ENCODE measurements around the gene ACAN. TPM values are rescaled to one million over a fixed set of nuclear protein-coding genes. Genes with fewer than 3 reads are reported as not detected.
A peak's percentile ranks its signal among the peaks of the same experiment; 100 is the strongest.

The ACAN gene
- total RNA-seq, 2 experiments from 2014 or later = not detected

DNA sequence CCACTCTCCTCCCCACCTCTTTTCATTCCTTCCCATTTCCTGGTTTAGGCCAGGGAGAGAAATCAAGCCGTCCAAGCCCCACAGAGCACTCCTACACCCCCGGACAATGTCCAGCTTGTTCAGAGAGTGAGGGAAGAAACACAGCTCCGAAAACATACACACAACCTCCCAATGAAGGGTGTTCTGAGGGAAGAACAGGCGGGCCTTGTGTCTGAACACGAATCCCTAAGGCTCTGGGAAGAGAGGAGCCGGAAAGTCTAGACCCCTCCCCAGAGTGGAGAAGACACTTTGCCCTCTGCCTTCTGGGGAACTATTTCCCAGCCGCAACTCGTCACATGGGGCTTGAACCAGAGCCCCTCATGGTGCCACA is 30.5 kb downstream of the ACAN start:
- Mint-ChIP-seq H3K9me3 (ENCODE audit: insufficient read depth) (no peaks in the 10 kb centered on the region), H3K27ac (no peak overlapping the region), H3K4me3 (no peak overlapping the region), H3K4me1 (ENCODE audit: low read depth) (peaks cover 4% of the 10 kb centered on the region), H3K27me3 (ENCODE audit: low read depth) (no peaks in the 10 kb centered on the region), H3K36me3 (ENCODE audit: low read depth) (no peaks in the 10 kb centered on the region)
- DNase-seq (no peak), ATAC-seq (no peak)
- CTCF ChIA-PET = no interaction called here
- POLR2A ChIA-PET = interaction anchor here (0.6 kb wide), 1 partner anchor 178 kb away, joined by 4 read pairs; no protein-coding TSS in a partner anchor

DNA sequence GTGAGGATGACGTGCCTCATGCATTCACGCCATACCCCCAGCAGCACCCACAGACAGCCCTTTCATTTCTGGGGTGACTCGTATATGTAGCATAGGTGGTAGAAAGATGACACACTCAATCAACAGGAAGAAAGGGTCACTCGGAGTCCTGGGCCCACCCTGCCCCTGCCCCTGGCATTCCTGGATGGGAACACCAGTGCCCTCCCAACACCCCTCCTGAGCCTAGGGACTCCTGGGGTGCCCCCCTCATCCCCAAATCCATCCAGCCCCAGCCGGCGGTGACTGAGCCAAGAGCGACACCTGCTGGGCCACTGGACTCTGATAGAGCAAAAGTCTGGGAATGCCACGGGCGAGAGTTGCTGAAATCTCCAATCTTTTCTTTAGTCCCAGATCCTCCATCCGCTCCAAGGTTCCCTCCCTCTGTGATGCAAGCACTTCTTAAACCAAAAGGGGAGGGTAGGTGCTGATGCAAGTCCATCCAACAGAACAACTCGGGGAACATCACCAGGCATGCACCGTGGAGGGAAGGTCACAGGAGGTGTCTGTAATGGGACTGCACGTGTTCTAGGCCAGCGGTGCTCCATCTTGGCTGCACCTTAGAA is 31.1 kb downstream of the ACAN start:
- peak; percentile 26 for DNase-seq
- no peak for ATAC-seq
- H3K27ac Mint-ChIP-seq = no peak overlapping the region
- peaks cover 4% of the 10 kb centered on the region for H3K4me1 Mint-ChIP-seq (ENCODE audit: low read depth)
- no peak overlapping the region for H3K4me3 Mint-ChIP-seq
- POLR2A ChIA-PET = interaction anchor here (0.6 to 1.3 kb wide), 2 partner anchors 178 to 210 kb away, joined by 4 read pairs; no protein-coding TSS in a partner anchor
- H3K36me3 Mint-ChIP-seq (ENCODE audit: low read depth) = no peaks in the 10 kb centered on the region
- no peaks in the 10 kb centered on the region for H3K27me3 Mint-ChIP-seq (ENCODE audit: low read depth)
- CTCF ChIA-PET = interaction anchor here (1.9 kb wide), 1 partner anchor 210 kb away, joined by 18 read pairs; no protein-coding TSS in a partner anchor
- no peaks in the 10 kb centered on the region for H3K9me3 Mint-ChIP-seq (ENCODE audit: insufficient read depth)

DNA sequence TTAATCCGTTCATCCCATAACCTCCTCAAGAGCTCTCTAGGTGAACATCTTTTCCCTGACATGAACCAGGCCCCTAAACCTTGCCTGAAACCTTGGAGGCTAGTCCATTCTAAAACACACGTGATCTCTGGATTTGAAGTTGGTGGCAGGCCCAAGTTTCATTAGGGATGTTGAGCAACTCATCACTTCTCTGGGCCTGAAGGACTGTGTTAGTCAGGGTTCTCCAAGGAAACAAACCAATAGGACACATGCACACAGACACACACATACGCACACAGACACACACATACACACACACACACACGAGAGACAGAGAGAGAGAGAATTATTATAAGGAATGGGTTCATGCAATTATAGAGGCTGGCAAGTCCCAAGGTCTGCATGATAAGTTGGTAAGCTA is 31.9 kb downstream of the ACAN start:
- ChIA-PET POLR2A (interaction anchor here (1.3 kb wide), 1 partner anchor 211 kb away, joined by 4 read pairs; no protein-coding TSS in a partner anchor), CTCF (interaction anchor here (1.5 to 1.9 kb wide), 2 partner anchors 61 to 211 kb away, joined by 3 to 18 read pairs; partner anchors contain the start of gene HAPLN3)
- Mint-ChIP-seq H3K9me3 (ENCODE audit: insufficient read depth) (no peaks in the 10 kb centered on the region), H3K27me3 (ENCODE audit: low read depth) (no peaks in the 10 kb centered on the region), H3K27ac (no peak overlapping the region), H3K4me1 (ENCODE audit: low read depth) (peaks cover 4% of the 10 kb centered on the region), H3K4me3 (no peak overlapping the region), H3K36me3 (ENCODE audit: low read depth) (no peaks in the 10 kb centered on the region)
- DNase-seq (no peak), ATAC-seq (no peak)

DNA sequence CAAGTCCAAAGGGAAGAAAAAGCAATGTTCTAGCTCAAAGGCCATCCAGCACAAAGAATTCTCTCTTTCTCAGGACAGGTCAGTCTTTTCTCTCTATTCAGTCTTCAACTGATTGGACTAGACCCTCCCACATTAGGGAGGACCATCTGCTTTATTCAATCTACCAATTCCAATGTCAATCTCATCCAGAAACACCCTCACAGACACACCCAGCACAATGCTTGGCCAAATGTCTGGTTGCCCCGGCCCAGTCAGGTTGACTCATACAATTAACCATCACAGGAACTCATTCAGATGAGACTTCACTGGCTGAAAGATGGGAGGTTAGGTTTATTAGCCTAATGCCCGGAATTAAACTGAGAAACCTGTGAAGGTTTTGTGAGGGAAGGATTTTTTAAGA is 32.4 kb downstream of the ACAN start:
- DNase-seq = no peak
- H3K27me3 Mint-ChIP-seq (ENCODE audit: low read depth) = no peaks in the 10 kb centered on the region
- H3K27ac Mint-ChIP-seq = no peak overlapping the region
- ATAC-seq = no peak
- H3K9me3 Mint-ChIP-seq (ENCODE audit: insufficient read depth) = no peaks in the 10 kb centered on the region
- H3K4me3 Mint-ChIP-seq = no peak overlapping the region
- no peaks in the 10 kb centered on the region for H3K36me3 Mint-ChIP-seq (ENCODE audit: low read depth)
- POLR2A ChIA-PET = interaction anchor here (1.3 kb wide), 1 partner anchor 211 kb away, joined by 4 read pairs; no protein-coding TSS in a partner anchor
- CTCF ChIA-PET = interaction anchor here (1.5 to 1.9 kb wide), 2 partner anchors 60 to 211 kb away, joined by 3 to 18 read pairs; partner anchors contain the start of gene HAPLN3
- H3K4me1 Mint-ChIP-seq (ENCODE audit: low read depth) = peaks cover 4% of the 10 kb centered on the region

DNA sequence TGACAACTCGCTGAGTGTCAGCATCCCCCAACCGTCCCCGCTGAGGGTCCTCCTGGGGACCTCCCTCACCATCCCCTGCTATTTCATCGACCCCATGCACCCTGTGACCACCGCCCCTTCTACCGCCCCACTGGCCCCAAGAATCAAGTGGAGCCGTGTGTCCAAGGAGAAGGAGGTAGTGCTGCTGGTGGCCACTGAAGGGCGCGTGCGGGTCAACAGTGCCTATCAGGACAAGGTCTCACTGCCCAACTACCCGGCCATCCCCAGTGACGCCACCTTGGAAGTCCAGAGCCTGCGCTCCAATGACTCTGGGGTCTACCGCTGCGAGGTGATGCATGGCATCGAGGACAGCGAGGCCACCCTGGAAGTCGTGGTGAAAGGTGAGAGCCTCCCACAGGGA is 35.4 kb downstream of the ACAN start:
- ChIA-PET POLR2A (no interaction called here), CTCF (interaction anchor here (2.1 kb wide), 1 partner anchor 214 kb away, joined by 6 read pairs; no protein-coding TSS in a partner anchor)
- no peaks in the 10 kb centered on the region for H3K27me3 Mint-ChIP-seq (ENCODE audit: low read depth)
- peaks cover 4% of the 10 kb centered on the region for H3K4me1 Mint-ChIP-seq (ENCODE audit: low read depth)
- H3K27ac Mint-ChIP-seq = no peak overlapping the region
- H3K36me3 Mint-ChIP-seq (ENCODE audit: low read depth) = no peaks in the 10 kb centered on the region
- DNase-seq (no peak), ATAC-seq (no peak)
- H3K4me3 Mint-ChIP-seq = no peak overlapping the region
- no peaks in the 10 kb centered on the region for H3K9me3 Mint-ChIP-seq (ENCODE audit: insufficient read depth)

DNA sequence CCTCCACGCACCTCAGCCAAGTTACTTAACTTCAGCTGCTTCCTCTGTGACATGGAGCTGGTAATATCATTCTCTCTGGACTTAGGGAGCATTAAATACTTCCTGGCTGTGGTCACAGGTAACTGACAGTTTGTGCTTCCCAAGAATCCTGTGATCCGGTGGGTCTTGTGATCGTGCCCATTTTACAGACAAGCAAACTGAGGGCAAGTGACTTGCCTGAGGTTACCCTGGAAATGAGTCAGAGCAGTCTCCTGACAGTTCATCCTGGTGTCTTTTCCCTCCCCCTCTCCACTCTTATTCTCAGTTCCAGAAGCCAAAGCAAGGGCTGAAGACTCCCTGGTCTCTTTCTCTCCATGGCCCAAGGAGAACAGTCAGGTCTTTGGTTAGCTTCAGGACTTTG is 35.9 kb downstream of the ACAN start:
- POLR2A ChIA-PET = no interaction called here
- no peak for DNase-seq

DNA sequence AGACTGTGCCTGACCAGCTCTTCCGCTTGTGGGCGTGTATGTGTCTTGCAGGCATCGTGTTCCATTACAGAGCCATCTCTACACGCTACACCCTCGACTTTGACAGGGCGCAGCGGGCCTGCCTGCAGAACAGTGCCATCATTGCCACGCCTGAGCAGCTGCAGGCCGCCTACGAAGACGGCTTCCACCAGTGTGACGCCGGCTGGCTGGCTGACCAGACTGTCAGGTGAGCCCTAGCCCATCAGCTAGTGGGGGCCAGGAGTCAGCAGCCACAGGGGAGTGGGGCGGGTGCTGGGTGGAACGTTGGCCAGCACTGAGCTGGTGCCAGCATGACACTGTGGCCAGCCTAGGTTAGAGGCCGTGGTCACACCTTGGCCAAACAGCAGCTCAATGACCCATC is 36.7 kb downstream of the ACAN start:
- ATAC-seq = no peak
- Mint-ChIP-seq H3K36me3 (ENCODE audit: low read depth) (no peaks in the 10 kb centered on the region), H3K27ac (no peak overlapping the region), H3K4me1 (ENCODE audit: low read depth) (peaks cover 5% of the 10 kb centered on the region), H3K27me3 (ENCODE audit: low read depth) (no peaks in the 10 kb centered on the region), H3K4me3 (no peak overlapping the region), H3K9me3 (ENCODE audit: insufficient read depth) (no peaks in the 10 kb centered on the region)
- DNase-seq = no peak
- ChIA-PET CTCF (interaction anchor here (0.7 to 2.1 kb wide), 2 partner anchors 38 to 216 kb away, joined by 3 to 6 read pairs; no protein-coding TSS in a partner anchor), POLR2A (no interaction called here)

More for the DNA sequence above, 35.9 kb downstream of the ACAN start:
- no peaks in the 10 kb centered on the region for H3K36me3 Mint-ChIP-seq (ENCODE audit: low read depth)
- peaks cover 4% of the 10 kb centered on the region for H3K4me1 Mint-ChIP-seq (ENCODE audit: low read depth)
- H3K27ac Mint-ChIP-seq = no peak overlapping the region
- H3K9me3 Mint-ChIP-seq (ENCODE audit: insufficient read depth) = no peaks in the 10 kb centered on the region
- CTCF ChIA-PET = interaction anchor here (2.1 kb wide), 1 partner anchor 215 kb away, joined by 6 read pairs; no protein-coding TSS in a partner anchor
- H3K4me3 Mint-ChIP-seq = no peak overlapping the region
- no peak for ATAC-seq
- no peaks in the 10 kb centered on the region for H3K27me3 Mint-ChIP-seq (ENCODE audit: low read depth)

DNA sequence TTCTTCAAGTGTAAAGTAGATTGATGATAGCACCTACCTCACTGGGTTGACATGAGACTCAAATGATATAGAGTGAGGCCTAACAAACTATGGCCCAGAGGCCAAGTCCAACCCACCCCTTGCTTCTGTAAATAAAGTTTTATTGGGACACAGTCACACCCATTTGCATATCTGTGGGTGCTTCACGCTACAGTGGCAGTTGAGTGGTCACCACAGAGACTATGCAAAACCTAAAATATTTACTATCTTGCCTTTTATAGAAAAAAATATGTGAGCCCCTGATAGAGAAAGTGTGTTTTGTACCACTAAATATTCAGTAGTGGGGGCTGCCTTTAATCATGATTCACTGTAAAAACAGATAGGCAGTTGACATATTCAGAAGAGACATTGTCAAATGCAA is 38.0 kb downstream of the ACAN start:
- Mint-ChIP-seq H3K27me3 (ENCODE audit: low read depth) (no peaks in the 10 kb centered on the region), H3K9me3 (ENCODE audit: insufficient read depth) (no peaks in the 10 kb centered on the region), H3K36me3 (ENCODE audit: low read depth) (no peaks in the 10 kb centered on the region), H3K4me1 (ENCODE audit: low read depth) (peaks cover 6% of the 10 kb centered on the region), H3K4me3 (no peak overlapping the region), H3K27ac (no peak overlapping the region)
- no peak for DNase-seq
- no peak for ATAC-seq
- CTCF ChIA-PET = no interaction called here
- POLR2A ChIA-PET = no interaction called here

DNA sequence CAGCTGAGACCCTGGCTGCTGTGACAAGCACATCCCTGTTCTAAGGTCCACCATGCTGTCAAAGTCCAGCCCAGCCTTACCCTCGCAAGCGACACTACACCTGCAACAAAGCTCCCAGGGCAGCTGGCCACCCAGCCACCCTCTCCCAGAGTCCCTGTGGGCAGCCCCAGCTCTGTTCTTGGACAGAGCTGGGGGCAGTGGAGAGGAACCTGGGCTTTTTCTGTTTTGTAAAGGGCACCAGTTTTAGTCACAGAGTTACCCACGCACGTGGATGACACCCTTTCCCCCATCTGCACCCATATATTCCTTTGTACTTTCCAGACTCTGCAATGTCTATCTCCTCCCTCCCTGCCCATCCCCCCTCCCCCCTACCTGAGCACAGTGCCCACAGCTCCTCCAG is 38.9 kb downstream of the ACAN start:
- no peak overlapping the region for H3K4me3 Mint-ChIP-seq
- H3K27ac Mint-ChIP-seq = no peak overlapping the region
- ChIA-PET CTCF (no interaction called here), POLR2A (no interaction called here)
- DNase-seq (no peak), ATAC-seq (no peak)
- peaks cover 6% of the 10 kb centered on the region for H3K4me1 Mint-ChIP-seq (ENCODE audit: low read depth)
- H3K27me3 Mint-ChIP-seq (ENCODE audit: low read depth) = no peaks in the 10 kb centered on the region
- no peaks in the 10 kb centered on the region for H3K9me3 Mint-ChIP-seq (ENCODE audit: insufficient read depth)
- H3K36me3 Mint-ChIP-seq (ENCODE audit: low read depth) = no peaks in the 10 kb centered on the region

DNA sequence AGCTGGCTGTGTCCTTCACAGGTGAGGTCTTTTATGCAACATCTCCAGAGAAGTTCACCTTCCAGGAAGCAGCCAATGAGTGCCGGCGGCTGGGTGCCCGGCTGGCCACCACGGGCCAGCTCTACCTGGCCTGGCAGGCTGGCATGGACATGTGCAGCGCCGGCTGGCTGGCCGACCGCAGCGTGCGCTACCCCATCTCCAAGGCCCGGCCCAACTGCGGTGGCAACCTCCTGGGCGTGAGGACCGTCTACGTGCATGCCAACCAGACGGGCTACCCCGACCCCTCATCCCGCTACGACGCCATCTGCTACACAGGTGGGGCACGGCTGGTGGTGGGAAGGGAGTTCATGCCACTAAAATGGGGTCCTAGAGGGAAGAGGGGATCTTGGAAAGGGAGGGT is 40.1 kb downstream of the ACAN start:
- no peaks in the 10 kb centered on the region for H3K9me3 Mint-ChIP-seq (ENCODE audit: insufficient read depth)
- ATAC-seq (no peak), DNase-seq (no peak)
- H3K4me1 Mint-ChIP-seq (ENCODE audit: low read depth) = peaks cover 6% of the 10 kb centered on the region
- CTCF ChIA-PET = no interaction called here
- POLR2A ChIA-PET = interaction anchor here (0.6 kb wide), 1 partner anchor 771 kb away, joined by 3 read pairs; no protein-coding TSS in a partner anchor
- H3K27ac Mint-ChIP-seq = no peak overlapping the region
- no peaks in the 10 kb centered on the region for H3K36me3 Mint-ChIP-seq (ENCODE audit: low read depth)
- no peaks in the 10 kb centered on the region for H3K27me3 Mint-ChIP-seq (ENCODE audit: low read depth)
- H3K4me3 Mint-ChIP-seq = no peak overlapping the region

DNA sequence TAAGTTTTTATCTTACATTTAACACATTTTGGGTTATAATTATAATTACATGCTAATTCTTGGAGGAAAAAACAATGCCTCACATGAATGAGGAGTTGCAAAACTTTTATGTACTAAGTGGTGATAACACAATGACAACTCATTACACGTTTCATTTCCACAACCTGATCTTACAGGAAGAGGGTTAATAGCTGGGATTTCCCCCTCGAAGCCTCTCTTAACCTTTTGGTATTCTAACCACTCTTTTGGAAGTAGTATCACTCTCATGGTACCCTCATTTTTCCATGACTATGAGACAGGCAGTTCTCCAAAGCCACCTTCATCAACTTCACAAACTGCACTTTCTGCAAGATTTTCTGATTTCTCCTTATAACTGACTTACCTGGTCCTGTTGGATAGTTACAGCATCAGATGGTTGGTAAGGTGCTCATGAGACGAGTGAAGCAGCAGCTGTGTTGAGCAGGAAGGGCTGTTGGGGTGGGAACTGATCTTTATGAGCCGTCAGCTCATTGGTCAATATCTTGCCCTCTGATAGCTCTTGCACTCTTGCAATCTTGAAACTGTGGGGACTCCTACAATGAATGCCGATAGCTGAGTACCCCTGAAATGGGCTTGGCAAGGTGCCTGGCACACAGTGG is 41.6 kb downstream of the ACAN start:
- ChIA-PET CTCF (interaction anchor here (1.3 kb wide), 1 partner anchor 34 kb away, joined by 5 read pairs; no protein-coding TSS in a partner anchor), POLR2A (no interaction called here)
- Mint-ChIP-seq H3K9me3 (ENCODE audit: insufficient read depth) (no peaks in the 10 kb centered on the region), H3K4me1 (ENCODE audit: low read depth) (peaks cover 6% of the 10 kb centered on the region), H3K27me3 (ENCODE audit: low read depth) (no peaks in the 10 kb centered on the region), H3K4me3 (no peak overlapping the region), H3K36me3 (ENCODE audit: low read depth) (no peaks in the 10 kb centered on the region), H3K27ac (no peak overlapping the region)
- ATAC-seq (no peak), DNase-seq (no peak)

DNA sequence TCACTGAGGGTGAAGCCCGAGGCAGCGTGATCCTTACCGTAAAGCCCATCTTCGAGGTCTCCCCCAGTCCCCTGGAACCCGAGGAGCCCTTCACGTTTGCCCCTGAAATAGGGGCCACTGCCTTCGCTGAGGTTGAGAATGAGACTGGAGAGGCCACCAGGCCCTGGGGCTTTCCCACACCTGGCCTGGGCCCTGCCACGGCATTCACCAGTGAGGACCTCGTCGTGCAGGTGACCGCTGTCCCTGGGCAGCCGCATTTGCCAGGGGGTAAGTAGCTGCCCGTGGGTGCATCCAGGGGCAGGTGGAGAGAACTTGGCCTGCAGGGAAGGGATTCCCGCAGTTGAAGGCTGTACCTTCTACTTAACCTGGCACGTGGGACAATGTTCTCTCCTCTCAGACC is 42.4 kb downstream of the ACAN start:
- H3K27me3 Mint-ChIP-seq (ENCODE audit: low read depth) = no peaks in the 10 kb centered on the region
- no peaks in the 10 kb centered on the region for H3K9me3 Mint-ChIP-seq (ENCODE audit: insufficient read depth)
- CTCF ChIA-PET = no interaction called here
- no peak overlapping the region for H3K4me3 Mint-ChIP-seq
- no peak for DNase-seq
- H3K27ac Mint-ChIP-seq = no peak overlapping the region
- peaks cover 6% of the 10 kb centered on the region for H3K4me1 Mint-ChIP-seq (ENCODE audit: low read depth)
- ATAC-seq = no peak
- POLR2A ChIA-PET = no interaction called here
- no peaks in the 10 kb centered on the region for H3K36me3 Mint-ChIP-seq (ENCODE audit: low read depth)

All from activated CD8-positive, alpha-beta T cell treated with anti-CD3 and anti-CD28 coated beads, Interleukin-2, amount 10 ng/mL, durations not matched to agents 7 days and 5 days (primary cell).